ENCODE data around the gene CALML6. TPM values are rescaled to one million over a fixed set of nuclear protein-coding genes. Genes with fewer than 3 reads are reported as not detected.

CALML6 gene
- total and polyA plus RNA-seq, 10 of the 15 experiments (the other 5 are each of a cell fraction or from before 2014, with no cell fraction given), result 0.07 to 1.3 (median 0.21) TPM; not detected in 5

GRCh38 chr1:1939296-1940122, 24.4 kb downstream of the CALML6 start:
- CTCF ChIA-PET, result no interaction called here
- Histone ChIP-seq H3K4me3 (no peak overlapping the region), H3K27ac (ENCODE audit: control insufficient read depth, insufficient read depth) (no peak overlapping the region), H3K9me3 (replicated peaks; ENCODE audit: control insufficient read depth, insufficient read depth, low read length) (peaks cover 2% of the 10 kb centered on the region; the same call in 2 of the 3 replicates), H3K36me3 (ENCODE audit: control insufficient read depth in 2 of 2, insufficient read depth in 2 of 2, low read length in 1 of 2) (no peaks in the 10 kb centered on the region), H4K20me1 (ENCODE audit: control insufficient read depth, insufficient read depth) (no peaks in the 10 kb centered on the region), H2AFZ (ENCODE audit: control insufficient read depth, low read depth, low read length) (no peak overlapping the region), H3K27me3 (replicated peaks in 1 of 2; ENCODE audit: control insufficient read depth in 2 of 2, insufficient read depth in 2 of 2, low read length in 1 of 2) (no peaks in the 10 kb centered on the region), H3K9ac (ENCODE audit: control insufficient read depth, insufficient read depth, low read length) (no peak overlapping the region), H3K79me2 (ENCODE audit: control insufficient read depth, insufficient read depth, low read length) (no peaks in the 10 kb centered on the region), H3K4me2 (ENCODE audit: control insufficient read depth, insufficient read depth) (no peak overlapping the region), H3K4me1 (ENCODE audit: control insufficient read depth, insufficient read depth, low read length) (no peaks in the 10 kb centered on the region)
- SMC1A ChIA-PET (ENCODE audit: uncharacterized antibody, unreplicated experiment), result no interaction called here
- RAD21 ChIA-PET (ENCODE audit: unreplicated experiment), result no interaction called here
- FAIRE-seq, result no peak
- WGBS (ENCODE audit: insufficient coverage, insufficient replicate concordance, low lambda C conversion rate, missing lambda C conversion rate), result 45% methylated on average over 27 of the region's 28 CpGs
- intact Hi-C loops (cut with micrococcal nuclease; ENCODE audit: unreplicated experiment) (loop anchor here (5.0 kb wide), 1 partner anchor 108 kb away; no protein-coding TSS in a partner anchor), in situ Hi-C loops (cut with MboI) (no loop called here)
- TF ChIP-seq NFYB (IDR thresholded peaks at IDR 0.05; ENCODE audit: insufficient read depth, low read depth, low read length) (no peak), MTA2 (IDR thresholded peaks at IDR 0.05; ENCODE audit: low read depth) (no peak), CHD1 (IDR thresholded peaks at IDR 0.05; ENCODE audit: low read depth, low read length) (no peak), POU2F2 (IDR thresholded peaks at IDR 0.05; ENCODE audit: borderline replicate concordance, low read depth, low read length) (no peak), CHD2 (IDR thresholded peaks at IDR 0.05; ENCODE audit: borderline replicate concordance, low read depth, low read length) (no peak), HSF1 (IDR thresholded peaks at IDR 0.05; ENCODE audit: low read depth, low read length) (no peak)
- POLR2A ChIA-PET, result no interaction called here
- no TSS peak for BruUV-seq (replicated peaks)
- ATAC-seq, result no peak
- no peak for DNase-seq (ENCODE audit: low read depth, low spot score)

All from GM12878 (cell line).